Left kidney (tissue), 2 donors: Measurements from ENCODE around the gene PAOX. TPM values are rescaled to one million over a fixed set of nuclear protein-coding genes. Genes with fewer than 3 reads are reported as not detected.
"Not testable (repeated sequence)": the region's sequence is repeated elsewhere in the genome, so short reads cannot be mapped to it uniquely, and the experiment has no call there.

ENCODE experiments used
- DNase-seq: peaks from one replicate; pipeline ENCODE4 v3.0.0-alpha.2; 2013
- polyA plus RNA-seq: library from polyadenylated mRNA; unstranded; fragments of 120-200 nt; gene quantifications from one replicate; pipeline ENCODE4 v1.2.1, GENCODE V29; 2013; ENCODE audit not compliant: insufficient read length

The PAOX gene
- polyA plus RNA-seq, 1 donor, result 6.3 TPM

DNA sequence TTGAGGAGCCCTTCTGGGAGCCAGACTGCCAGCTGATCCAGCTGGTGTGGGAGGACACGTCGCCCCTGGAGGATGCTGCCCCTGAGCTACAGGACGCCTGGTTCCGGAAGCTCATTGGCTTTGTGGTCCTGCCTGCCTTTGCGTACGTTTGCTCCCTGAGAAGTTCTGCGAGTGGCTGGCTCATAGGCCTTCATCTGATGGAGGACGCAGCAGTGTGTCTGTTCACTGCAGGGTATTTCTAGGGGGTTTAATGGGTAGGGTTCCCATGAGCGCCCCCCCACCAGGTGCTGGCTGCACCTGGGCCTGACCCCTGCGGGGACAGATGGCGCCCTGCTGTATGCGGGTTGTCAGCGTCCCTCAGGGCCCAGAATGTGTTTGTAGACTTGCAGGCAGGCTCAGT lies 5.0 kb downstream of the PAOX start:
- no peak for DNase-seq

DNA sequence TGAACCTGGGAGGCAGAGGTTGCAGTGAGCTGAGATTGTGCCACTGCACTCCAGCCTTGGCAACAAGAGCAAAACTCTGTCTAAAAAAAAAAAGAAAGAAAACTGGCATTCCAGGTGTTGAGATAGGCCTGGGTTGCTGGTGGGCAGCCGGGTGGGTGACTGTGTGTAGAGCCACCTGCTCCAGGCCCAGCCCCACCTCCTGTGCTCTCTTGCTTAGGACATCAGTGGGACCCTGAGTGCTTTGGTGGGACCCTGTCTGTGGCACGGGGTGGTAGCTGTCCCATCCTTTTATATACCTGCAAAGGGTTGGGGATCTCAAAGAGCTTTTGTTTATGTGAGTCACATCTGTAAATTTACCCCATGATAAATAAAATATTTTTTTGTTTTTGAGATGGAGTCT lies 6.2 kb downstream of the PAOX start:
- no peak for DNase-seq

DNA sequence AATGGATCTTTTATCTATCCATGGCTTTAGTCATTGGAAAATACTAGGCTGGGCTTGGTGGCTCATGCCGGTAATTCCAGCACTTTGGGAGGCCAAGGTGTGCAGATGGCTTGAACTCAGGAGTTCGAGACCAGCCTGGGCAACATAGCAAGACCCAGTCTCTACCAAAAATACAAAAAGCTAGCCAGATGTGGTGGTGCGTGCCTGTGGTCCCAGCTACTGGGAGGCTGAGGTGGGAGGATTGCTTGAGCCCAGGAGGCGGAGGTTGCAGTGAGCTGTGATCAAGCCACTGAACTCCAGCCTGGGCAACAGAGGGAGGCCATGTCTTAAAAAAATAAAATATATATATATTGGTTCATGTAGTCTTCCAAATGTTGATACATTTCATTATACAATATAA lies 7.9 kb downstream of the PAOX start:
- DNase-seq, result not testable (repeated sequence)

- DNase-seq, result no peak
These were observed 9.3 kb downstream of the PAOX start for GRCh38 chr10:133388236-133388972.

GRCh38 chr10:133388973-133389818 lies 10.1 kb downstream of the PAOX start:
- DNase-seq, result no peak

DNA sequence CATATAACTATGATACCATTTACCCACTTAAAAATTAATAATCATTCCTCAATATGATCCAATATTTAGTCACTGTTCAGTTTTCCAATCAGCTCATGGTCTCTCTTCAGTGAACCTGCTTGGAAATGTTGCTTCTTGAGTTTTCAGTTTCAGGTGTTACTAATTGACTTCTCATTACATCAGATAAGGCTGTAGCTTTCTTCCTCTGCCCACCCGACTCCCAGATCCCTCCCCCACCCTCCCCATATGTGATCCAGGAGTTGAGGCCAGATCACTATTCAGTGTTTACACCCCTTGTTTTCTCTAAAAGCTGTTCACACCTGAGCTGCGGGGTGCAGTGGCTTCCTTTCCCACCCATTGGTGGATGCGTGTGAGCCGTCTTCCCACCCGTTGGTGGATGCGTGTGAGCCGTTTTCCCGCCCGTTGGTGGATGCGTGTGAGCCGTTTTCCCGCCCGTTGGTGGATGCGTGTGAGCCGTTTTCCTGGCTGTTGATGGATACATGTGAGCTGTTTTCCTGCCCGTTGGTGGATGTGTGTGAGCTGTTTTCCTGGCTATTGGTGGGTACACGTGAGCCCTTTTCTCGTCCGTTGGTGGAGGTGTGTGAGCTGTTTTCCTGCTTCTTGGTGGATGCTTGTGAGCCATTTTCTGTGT lies 11.7 kb downstream of the PAOX start:
- DNase-seq, result no peak

DNA sequence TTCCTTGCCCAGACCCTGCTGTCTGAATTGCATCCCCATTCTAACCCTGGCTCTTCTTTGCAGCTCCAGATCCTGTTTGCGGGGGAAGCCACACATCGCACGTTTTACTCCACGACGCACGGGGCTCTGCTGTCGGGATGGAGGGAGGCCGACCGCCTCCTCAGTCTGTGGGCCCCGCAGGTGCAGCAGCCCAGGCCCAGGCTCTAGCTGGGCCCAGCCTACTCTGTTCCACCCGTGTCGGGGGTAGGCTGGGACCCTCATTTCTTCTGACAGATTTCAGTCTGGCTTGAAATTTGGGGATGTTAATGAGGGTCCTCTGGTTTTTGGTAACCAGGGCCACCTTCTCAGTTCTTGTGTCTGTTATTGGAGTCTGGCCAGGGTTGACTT lies 12.2 kb downstream of the PAOX start:
- DNase-seq, result no peak

GRCh38 chr10:133391761-133392518 lies 12.9 kb downstream of the PAOX start:
- DNase-seq, result no peak

- DNase-seq, result no peak
These were observed 14.5 kb downstream of the PAOX start for GRCh38 chr10:133393401-133394063.

DNA sequence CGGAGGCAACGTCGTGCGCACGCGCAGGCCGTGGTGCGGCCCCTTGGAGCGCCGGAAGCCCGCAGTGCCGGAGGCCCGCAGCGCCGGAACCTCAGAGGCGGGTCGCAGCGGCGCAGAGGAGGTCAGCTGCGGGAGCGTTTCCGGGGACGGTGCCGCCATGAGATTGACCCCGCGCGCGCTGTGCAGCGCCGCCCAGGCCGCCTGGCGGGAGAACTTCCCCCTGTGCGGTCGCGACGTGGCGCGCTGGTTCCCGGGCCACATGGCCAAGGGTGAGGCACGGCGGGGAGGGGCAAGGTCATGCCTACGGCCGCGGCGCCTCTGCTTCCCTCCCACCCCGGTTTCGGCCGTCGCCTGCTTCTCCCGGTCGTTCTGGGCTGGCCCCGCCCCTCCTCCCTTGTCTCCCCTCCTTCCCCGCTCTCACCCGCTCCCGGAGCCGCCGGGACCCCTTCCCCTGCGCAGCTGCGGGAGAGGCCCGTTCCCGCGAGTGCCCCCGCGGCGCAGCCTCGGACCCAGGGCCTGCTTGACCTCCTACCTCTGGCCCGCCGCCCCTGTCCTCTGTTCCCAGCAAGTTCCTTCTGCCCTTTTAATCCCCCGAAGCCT lies 15.1 kb downstream of the PAOX start, which contains the start of gene MTG1:
TSS of gene MTG1 (plus strand) at position 94 of the 600 bp plus-strand sequence. CDS start at position 158, 64 bp downstream.
- DNase-seq, result peak; percentile 95

GRCh38 chr10:133394801-133395221 lies 15.7 kb downstream of the PAOX start:
- DNase-seq, result no peak

- DNase-seq, result no peak
These were observed 17.1 kb downstream of the PAOX start for GRCh38 chr10:133396035-133396624.

- no peak for DNase-seq
These were observed 18.9 kb downstream of the PAOX start for GRCh38 chr10:133397938-133398337.

- DNase-seq, result no peak
These were observed 20.1 kb downstream of the PAOX start for GRCh38 chr10:133399123-133399601.

DNA sequence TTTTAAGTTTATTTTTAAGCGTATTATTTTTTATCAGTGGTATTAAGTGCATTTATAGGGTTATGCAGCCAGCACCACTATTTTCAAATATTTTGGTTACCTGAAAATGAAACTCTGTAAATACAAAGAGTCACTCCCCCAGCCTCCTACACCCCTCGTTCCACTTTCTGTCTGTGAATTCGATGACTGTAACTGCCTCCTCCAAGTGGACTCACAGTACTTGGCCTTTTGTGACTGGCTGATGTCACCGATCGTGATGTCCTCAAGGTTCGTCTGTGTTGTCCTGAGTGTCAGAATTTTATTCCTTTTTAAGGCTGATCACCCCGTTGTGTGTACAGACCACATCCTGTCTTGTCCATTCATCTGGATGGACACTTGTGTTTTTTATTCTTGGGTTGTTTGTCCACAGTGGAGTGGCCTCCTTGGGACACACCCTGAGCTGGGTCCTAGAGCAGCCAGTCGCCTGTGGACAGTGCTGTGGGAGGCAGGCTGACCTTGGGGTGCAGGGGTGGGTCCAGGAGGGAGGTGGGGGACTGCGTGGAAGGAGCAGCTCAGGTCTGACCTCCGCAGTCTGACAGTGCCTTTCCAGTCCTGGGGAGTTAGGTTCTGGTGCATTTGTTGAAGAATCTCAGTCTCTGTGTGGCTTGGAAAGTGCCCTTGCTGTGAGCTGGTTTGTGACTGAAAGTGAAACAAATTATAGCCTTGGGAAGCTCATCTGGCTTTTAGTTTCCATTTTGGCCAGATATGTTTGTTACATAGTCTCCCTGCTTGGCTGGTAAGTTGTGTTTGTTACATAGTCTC lies 21.8 kb downstream of the PAOX start:
- DNase-seq, result no peak

DNA sequence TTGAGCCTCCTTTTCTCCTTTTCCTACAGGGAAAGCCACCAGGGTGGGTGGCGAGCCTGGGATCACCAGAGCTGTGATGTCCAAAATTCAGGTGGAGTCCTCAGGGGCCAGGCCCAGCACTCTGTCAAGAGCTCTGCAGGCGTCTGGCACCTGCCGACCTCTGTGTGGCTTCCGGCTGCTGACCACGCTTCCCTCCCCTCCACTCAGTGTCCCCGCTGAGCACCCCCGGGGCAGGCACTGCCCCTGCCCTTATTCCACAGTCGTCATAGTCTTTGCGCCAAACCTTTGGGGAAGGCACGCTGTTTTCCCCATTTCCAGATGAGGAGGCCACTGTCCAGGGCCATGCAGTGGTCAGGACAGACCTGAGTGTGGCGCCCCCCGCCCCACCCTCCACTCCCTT lies 22.4 kb downstream of the PAOX start:
- no peak for DNase-seq

DNA sequence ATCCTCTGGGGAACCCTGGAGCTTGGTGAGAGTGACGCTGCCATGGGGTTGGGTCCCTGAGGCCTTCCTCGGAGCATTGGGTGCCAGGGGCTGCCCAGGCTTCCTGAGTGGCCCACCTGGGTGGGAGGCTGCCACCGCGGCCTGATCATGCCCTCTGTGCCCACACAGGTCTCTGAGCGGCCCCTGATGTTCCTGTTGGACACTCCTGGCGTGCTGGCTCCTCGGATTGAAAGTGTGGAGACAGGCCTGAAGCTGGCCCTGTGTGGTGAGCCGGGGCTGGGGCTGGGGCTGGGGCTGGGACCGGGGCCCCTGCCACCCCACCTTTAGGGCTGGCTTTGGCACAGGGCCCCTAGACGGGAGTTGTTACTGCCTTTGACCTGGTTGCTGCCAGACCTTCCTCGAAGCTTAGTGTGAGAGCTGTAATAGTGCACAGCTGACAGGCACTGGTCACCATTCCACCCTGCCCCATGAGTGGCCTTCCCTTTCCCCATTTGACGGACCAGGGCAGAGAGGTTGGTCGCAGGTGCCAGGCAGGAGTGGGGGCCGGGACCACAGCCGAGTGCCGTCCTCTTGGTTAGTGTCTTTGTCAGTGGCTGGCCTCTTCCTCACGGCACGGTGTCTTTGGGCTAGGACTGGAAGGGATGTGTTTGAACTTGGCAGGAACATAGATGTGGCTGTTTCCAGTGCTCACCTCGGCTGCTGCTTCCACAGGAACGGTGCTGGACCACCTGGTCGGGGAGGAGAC lies 23.1 kb downstream of the PAOX start:
- DNase-seq, result no peak

GRCh38 chr10:133403359-133403758 lies 24.3 kb downstream of the PAOX start:
- no peak for DNase-seq

GRCh38 chr10:133403784-133404183 lies 24.7 kb downstream of the PAOX start:
- DNase-seq, result no peak
